H1 (cell line): Measurements from ENCODE around the gene PLD6.

Experiments used
- CBX5 ChIP-seq: fragments of 300-800, 300-1000 bp; sonication (generic); IDR thresholded peaks from 2 replicates; pipeline ENCODE4 v1.7.1; 2016; ENCODE audit warnings: antibody characterized with exemption, low read length, low read depth
- CEBPB ChIP-seq: IDR thresholded peaks from 2 replicates; pipeline ENCODE4 v1.6.1; 2012; ENCODE audit warnings: low read depth, low read length
- EGR1 ChIP-seq: IDR thresholded peaks from 2 replicates; pipeline ENCODE4 v1.6.1; 2011; ENCODE audit warnings: low read depth, low read length, borderline replicate concordance
- EZH2 ChIP-seq: fragments of 200-600 bp; sonication (generic); IDR thresholded peaks from 2 replicates; pipeline ENCODE4 v1.7.1; 2012; ENCODE audit warnings: low read depth, mild to moderate bottlenecking, moderate library complexity, low read length, inconsistent platforms; ENCODE audit not compliant: severe bottlenecking
- HDAC2 ChIP-seq, 2 experiments: fragments of 300-600 bp in 1 of 2; sonication (generic) in 1 of 2; IDR thresholded peaks; 2 replicates each; pipeline ENCODE4 v1.6.1; 2011 to 2012; ENCODE audit warnings: low read depth in 2 of 2, low read length in 2 of 2, mild to moderate bottlenecking in 2 of 2, moderate library complexity in 2 of 2, borderline replicate concordance in 1 of 2, inconsistent platforms in 1 of 2
- KDM1A ChIP-seq: fragments of 200-600, 300-600 bp; sonication (generic); IDR thresholded peaks from 2 replicates; pipeline ENCODE4 v1.7.1; 2016; ENCODE audit warnings: mild to moderate bottlenecking, low read length, borderline replicate concordance
- POLR2A ChIP-seq, 2 experiments: IDR thresholded peaks; 1 replicate in 1 of 2; 2 replicates in 1 of 2; pipeline ENCODE4 v1.6.1; 2011; ENCODE audit warnings: low read depth in 2 of 2, low read length in 2 of 2, mild to moderate bottlenecking in 2 of 2; ENCODE audit errors: control extremely low read depth in 1 of 2
- RFX5 ChIP-seq: IDR thresholded peaks from 2 replicates; pipeline ENCODE4 v1.6.1; 2011; ENCODE audit warnings: low read depth, low read length, improper control_type of control experiment, borderline replicate concordance
- SIN3A ChIP-seq, 2 experiments: IDR thresholded peaks in 1 of 2; conservative IDR thresholded peaks in 1 of 2; 2 replicates each; pipeline ENCODE4 v1.6.1; 2011 to 2012; ENCODE audit warnings: low read length in 2 of 2, improper control_type of control experiment in 1 of 2, low read depth in 1 of 2, mild to moderate bottlenecking in 1 of 2
- SUZ12 ChIP-seq: fragments of 200-600 bp; sonication (generic); IDR thresholded peaks from 2 replicates; pipeline ENCODE4 v1.6.1; 2012; ENCODE audit warnings: mild to moderate bottlenecking, inconsistent platforms, low read length, moderate library complexity, mixed read lengths
- ZNF274 ChIP-seq: IDR thresholded peaks from 2 replicates; pipeline ENCODE4 v1.7.0; 2012; ENCODE audit warnings: low read length, borderline replicate concordance; ENCODE audit errors: extremely low read depth
- TF ChIP-seq, protein P1 (sequence below), 3 experiments: IDR thresholded peaks; 1 replicate in 2 of 3; 2 replicates in 1 of 3; pipeline versions ENCODE4 v1.5.1 to v1.6.1; 2011; ENCODE audit warnings: low read length in 3 of 3, mild to moderate bottlenecking in 3 of 3, inconsistent platforms in 2 of 3, low read depth in 1 of 3, moderate library complexity in 1 of 3; ENCODE audit not compliant: insufficient read depth in 1 of 3; ENCODE audit errors: control extremely low read depth in 1 of 3
- TF ChIP-seq, protein P2 (sequence below): IDR thresholded peaks from 2 replicates; pipeline ENCODE4 v1.6.1; 2011; ENCODE audit warnings: low read length, improper control_type of control experiment

DNA sequence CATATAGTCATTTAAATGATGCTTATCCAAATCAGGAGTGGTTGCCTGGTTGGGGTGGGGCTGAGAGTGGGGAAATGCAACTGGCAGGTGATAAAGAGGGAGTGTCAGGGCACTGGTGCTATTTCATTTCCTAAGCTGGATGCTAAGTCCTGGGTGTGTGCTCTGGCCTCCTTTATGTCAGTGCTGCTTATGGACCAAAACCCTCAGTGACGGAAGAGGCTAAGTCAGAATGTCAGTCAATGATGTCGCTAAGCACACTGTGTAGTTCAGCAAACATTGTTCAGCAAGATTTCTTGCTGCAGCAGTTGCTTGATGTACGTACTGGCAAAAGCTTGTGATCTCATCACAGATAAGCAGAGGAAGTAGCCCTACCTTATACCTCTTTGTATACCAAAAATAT, 47.3 kb upstream of the PLD6 start:
- TF ChIP-seq RFX5 (no peak), SUZ12 (no peak), EZH2 (no peak), SIN3A (conservative IDR thresholded peaks at IDR 0.05 in 1 of 2, IDR thresholded peaks at IDR 0.05 in 1 of 2; ENCODE audit: low read depth in 1 of 2, low read length in 2 of 2) (no peak), EGR1 (no peak), HDAC2 (IDR thresholded peaks at IDR 0.05; ENCODE audit: borderline replicate concordance in 1 of 2, low read depth in 2 of 2, low read length in 2 of 2) (no peak), POLR2A (IDR thresholded peaks at IDR 0.05; ENCODE audit: control extremely low read depth in 1 of 2, low read depth in 2 of 2, low read length in 2 of 2) (no peak), ZNF274 (no peak), CEBPB (no peak), CBX5 (no peak), KDM1A (no peak)
- TF ChIP-seq, protein P1, sequence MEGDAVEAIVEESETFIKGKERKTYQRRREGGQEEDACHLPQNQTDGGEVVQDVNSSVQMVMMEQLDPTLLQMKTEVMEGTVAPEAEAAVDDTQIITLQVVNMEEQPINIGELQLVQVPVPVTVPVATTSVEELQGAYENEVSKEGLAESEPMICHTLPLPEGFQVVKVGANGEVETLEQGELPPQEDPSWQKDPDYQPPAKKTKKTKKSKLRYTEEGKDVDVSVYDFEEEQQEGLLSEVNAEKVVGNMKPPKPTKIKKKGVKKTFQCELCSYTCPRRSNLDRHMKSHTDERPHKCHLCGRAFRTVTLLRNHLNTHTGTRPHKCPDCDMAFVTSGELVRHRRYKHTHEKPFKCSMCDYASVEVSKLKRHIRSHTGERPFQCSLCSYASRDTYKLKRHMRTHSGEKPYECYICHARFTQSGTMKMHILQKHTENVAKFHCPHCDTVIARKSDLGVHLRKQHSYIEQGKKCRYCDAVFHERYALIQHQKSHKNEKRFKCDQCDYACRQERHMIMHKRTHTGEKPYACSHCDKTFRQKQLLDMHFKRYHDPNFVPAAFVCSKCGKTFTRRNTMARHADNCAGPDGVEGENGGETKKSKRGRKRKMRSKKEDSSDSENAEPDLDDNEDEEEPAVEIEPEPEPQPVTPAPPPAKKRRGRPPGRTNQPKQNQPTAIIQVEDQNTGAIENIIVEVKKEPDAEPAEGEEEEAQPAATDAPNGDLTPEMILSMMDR (IDR thresholded peaks at IDR 0.05; ENCODE audit: control extremely low read depth in 1 of 3, insufficient read depth in 1 of 3, low read depth in 1 of 3, low read length in 3 of 3): no peak
- TF ChIP-seq, protein P2, sequence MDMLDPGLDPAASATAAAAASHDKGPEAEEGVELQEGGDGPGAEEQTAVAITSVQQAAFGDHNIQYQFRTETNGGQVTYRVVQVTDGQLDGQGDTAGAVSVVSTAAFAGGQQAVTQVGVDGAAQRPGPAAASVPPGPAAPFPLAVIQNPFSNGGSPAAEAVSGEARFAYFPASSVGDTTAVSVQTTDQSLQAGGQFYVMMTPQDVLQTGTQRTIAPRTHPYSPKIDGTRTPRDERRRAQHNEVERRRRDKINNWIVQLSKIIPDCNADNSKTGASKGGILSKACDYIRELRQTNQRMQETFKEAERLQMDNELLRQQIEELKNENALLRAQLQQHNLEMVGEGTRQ: no peak
